ENCODE data around the gene PIAS3. TPM values are rescaled to one million over a fixed set of nuclear protein-coding genes. Genes with fewer than 3 reads are reported as not detected.

The PIAS3 gene
- total RNA-seq, 4 donors from 2014 or later: 10.2 to 88.6 (median 24.5) TPM

Small RNA genes lying within 50 kb of the gene (microRNA-seq; reads per million reads assigned to microRNA genes)
- not detected for gene MIR6736 (ENCODE audit: borderline microRNAs expressed, borderline replicate concordance)

Small RNA genes lying within 50 kb of the gene (small RNA-seq; reads per million reads assigned to genes)
- gene MIR6736: not detected

Other genes starting within 250 kb of the PIAS3 start
- gene PDZK1, start 151.7 kb downstream of the PIAS3 start, total RNA-seq: under 1 TPM in 1 of 4 donors, not detected in 3; 0.35 TPM
- under 1 TPM in 1 of 4 donors, not detected in 3; 0.55 TPM for gene CD160, start 139.6 kb downstream of the PIAS3 start, total RNA-seq
- 10 to 100 TPM; 18.8 to 33.4 (median 27.8) TPM for gene RNF115, start 35.0 kb downstream of the PIAS3 start, total RNA-seq
- gene POLR3C, start 34.9 kb downstream of the PIAS3 start, total RNA-seq: 10 to 100 TPM; 36.0 to 49.2 (median 42.2) TPM
- gene NUDT17, start 13.5 kb downstream of the PIAS3 start, total RNA-seq: 1 to 10 TPM in 3 of 4 donors, not detected in 1; 2.5 to 5.6 (median 4.7) TPM
- gene ANKRD35, start 26.8 kb upstream of the PIAS3 start, total RNA-seq: 1 to 10 TPM in 3 of 4 donors, under 1 TPM in 1; 0.77 to 8.8 (median 5.4) TPM
- 10 to 100 TPM in 1 of 4 donors, 1 to 10 TPM in 3; 2.7 to 19.9 (median 4.0) TPM for gene ITGA10, start 51.0 kb upstream of the PIAS3 start, total RNA-seq
- gene PEX11B, start 59.6 kb upstream of the PIAS3 start, total RNA-seq: 10 to 100 TPM; 26.1 to 46.3 (median 36.0) TPM
- gene RBM8A, start 68.4 kb upstream of the PIAS3 start, total RNA-seq: 100 to 1,000 TPM; 118 to 226 (median 146) TPM
- 10 to 100 TPM; 12.3 to 69.0 (median 32.2) TPM for gene LIX1L, start 98.9 kb upstream of the PIAS3 start, total RNA-seq
- 1 to 10 TPM in 1 of 4 donors, under 1 TPM in 3; 0.26 to 5.0 (median 0.61) TPM for gene ANKRD34A, start 105.5 kb upstream of the PIAS3 start, total RNA-seq
- gene POLR3GL, start 105.6 kb upstream of the PIAS3 start, total RNA-seq: 10 to 100 TPM in 2 of 4 donors, 1 to 10 TPM in 2; 3.3 to 28.1 (median 8.6) TPM
- 1,000 to 10,000 TPM in 3 of 4 donors, 100 to 1,000 TPM in 1; 731 to 1,940 (median 1,478) TPM for gene TXNIP, start 137.5 kb upstream of the PIAS3 start, total RNA-seq
- gene HJV, start 162.7 kb upstream of the PIAS3 start, total RNA-seq: not detected

All from uterus (tissue), 4 donors.